Left hindlimb (tissue), 1 donor: ENCODE results near the gene LOXL4.

ENCODE experiments used
- DNase-seq: peaks from one replicate; pipeline ENCODE4 v3.0.0-alpha.2; 2018

The LOXL4 gene

DNA sequence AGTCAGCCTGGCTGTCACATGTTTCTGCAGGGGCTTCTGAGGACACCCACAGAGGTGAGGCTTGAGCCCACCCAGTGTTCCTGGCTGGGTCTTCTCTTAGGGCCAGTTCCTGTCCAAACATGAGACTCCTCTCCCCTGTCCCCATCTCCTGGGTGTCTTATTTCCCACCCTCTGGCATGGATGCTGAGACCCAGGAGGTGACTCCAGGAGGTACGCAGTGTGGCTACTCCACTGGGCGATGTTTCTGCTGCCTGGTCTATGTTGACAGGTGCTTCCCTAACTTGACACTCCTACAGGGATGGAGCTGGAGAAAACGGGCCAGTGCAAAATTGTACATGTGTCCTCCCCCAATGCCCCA, 26.3 kb upstream of the LOXL4 start:
- no peak for DNase-seq

DNA sequence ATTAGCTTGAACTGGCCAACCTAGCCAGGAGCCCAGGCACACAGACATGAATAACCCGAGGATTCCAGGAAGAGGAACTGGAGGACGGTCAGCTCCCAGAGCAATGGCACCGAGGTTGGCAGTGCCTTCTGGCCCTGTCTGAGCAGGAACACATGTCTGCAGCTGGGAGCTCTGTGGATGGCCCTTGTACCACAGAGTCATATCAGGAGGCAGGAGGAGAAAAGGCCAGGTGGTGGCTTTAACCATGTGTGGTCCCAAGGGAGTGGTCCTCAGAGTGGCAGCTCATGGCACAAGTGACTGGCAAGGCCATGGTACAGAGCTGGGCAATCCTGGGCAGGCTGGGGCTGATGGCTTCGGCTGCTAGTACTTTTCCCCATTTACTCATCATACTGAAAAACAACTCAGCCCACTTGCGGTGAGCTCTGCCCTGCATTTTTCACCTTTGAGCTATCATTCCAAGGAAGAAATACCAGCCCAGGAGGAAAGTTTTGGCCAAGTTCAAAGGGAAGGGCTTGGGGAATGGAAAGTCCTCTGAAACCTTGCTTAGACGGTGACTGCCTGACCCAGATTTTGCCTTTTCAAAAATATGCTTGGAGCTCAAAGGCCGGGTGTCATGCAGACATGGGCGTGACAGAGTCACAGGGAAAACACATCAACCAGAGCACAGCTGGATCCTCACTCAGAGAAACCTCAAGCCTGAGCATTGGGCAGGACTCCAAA, 25.7 kb upstream of the LOXL4 start:
- peak; percentile 52 for DNase-seq

DNA sequence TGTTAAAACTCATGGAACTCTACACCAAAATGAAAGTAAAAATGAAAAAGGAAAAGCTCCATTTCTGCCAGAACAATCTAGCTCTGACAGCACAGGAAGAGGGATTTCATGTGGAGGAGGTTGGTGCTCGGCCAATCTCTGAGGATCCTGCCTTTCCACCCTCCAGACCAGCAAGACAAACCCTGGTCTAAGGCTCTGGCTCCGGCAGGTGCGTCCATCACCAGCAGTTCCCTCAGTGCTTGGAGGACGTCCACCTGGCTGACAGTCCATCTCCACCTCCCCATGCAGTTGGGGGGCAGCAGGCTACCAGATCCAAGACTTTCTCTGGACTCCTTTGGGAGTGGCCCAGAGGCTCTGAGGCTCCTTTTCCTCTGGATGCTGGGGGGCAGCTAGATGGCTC, 25.0 kb upstream of the LOXL4 start:
- DNase-seq: no peak

DNA sequence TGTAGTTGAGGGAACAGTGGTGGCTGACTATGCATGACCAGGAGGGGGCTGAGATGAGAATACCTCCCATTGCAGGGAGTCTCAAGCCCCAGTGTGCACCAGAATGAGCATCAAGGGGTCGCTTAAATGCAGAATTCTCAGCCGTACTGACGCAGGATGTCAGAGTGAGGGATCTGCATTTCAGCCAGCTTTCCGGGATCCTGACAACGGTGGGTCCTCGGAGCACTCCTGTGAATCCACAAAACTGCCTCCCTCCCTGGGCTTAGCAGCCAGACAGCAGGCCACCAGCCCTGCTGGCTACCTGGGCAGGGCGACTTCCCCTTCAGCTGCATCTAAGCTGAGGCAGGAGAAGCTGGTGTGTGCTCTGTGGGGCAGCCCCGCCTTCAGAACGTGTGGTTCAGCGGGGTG, 21.8 kb upstream of the LOXL4 start:
- no peak for DNase-seq

DNA sequence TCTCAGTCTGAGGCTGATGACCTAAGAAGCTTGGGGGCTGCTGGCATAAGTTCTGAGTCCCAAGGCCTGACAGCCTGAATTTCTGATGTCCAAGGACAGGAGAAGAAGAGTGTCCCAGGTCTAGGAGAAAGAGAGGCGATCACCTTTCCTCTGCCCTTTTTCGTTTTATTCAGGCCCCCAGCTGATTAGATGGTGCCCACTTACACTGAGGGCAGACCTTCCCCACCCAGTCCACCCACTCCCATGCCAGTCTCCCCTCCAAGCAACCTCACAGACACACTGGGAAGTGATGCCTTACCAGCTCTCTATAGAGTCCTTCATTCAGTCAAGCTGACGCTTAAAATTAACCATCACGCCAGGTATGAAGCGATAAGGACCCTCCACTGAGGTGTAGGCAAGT, 19.3 kb upstream of the LOXL4 start:
- no peak for DNase-seq

GRCh38 chr10:98286419-98286818, 18.4 kb upstream of the LOXL4 start:
- DNase-seq: no peak

GRCh38 chr10:98285416-98285815, 17.4 kb upstream of the LOXL4 start:
- DNase-seq: no peak

DNA sequence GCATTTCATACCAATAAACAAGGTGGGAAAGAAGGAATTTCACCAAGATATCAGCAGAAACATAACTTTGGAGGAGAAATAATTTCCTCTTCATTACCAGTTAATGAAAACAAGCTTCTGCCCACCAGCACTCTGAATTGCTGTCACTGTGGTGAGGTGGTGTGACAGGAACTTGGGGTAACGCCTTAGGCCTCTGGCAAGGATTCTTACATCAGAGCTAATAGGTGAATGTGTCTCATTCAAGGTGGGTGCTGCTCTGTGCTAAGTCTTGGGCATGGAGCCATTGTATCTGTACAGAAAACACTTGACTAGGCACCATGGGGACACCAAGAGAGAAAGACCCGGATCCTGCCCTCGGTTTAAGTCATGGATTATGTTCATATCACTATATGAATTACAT, 8.3 kb upstream of the LOXL4 start:
- DNase-seq: no peak

DNA sequence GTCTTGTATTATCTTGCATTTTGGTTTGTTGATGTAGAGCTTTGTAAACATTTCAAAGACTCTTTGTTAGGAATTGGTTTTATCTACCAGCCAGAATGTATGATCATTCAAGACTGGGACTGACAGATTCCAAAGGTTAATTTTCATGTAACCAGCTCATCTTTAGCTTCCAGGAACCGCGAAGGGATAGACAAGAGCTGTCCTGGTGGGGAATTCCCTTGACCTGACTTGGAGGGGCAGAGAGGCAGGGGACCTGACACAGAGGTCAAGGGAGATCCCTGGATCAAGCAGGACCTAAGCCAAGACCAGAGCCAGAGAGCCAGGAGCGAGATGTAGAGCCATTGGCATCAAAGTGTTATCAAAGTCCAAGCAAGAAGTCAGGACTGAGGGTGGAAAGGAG, 6.6 kb upstream of the LOXL4 start:
- DNase-seq: no peak

DNA sequence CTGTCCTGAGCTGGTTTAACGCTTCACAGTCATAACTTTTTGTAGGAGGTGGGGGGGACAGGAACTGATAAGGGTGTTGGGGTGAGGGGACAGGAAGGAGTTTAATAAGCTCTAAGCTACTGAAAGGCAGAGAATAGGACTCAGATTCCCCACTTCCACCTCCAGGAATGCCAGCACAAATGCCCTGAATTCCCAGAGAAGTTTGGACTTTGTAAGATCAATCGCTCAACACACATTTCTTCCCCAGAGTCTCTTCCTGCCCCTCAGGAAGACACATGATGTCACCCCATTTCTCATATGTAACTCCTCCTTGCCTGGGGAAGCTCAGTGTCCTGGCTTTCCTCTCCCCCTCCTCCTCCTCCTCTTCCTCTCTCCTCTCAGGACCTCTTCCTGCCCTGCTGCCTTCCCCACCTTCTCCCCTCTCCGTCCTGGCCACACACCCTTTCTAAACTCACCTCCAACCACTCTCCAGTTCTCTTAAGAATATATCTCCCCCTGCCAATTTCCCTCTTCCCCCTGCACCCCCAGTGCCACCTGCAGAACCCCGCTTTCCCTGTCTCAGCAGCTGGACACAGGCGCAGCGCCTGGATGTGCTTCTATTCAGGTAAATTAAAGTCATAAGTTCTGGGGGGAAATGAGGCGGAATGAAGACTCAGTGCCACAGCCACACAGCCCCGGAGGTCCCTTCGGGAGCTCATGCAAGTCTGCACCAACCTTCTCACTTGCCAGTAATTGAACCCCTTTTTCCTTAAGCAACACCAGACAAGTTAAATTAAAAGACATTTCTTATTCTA, 5.3 kb upstream of the LOXL4 start:
- DNase-seq: no peak

GRCh38 chr10:98272656-98273055, 4.7 kb upstream of the LOXL4 start:
- DNase-seq: no peak

GRCh38 chr10:98272245-98272644, 4.3 kb upstream of the LOXL4 start:
- DNase-seq: no peak

GRCh38 chr10:98270786-98271185, 2.8 kb upstream of the LOXL4 start:
- DNase-seq: no peak

DNA sequence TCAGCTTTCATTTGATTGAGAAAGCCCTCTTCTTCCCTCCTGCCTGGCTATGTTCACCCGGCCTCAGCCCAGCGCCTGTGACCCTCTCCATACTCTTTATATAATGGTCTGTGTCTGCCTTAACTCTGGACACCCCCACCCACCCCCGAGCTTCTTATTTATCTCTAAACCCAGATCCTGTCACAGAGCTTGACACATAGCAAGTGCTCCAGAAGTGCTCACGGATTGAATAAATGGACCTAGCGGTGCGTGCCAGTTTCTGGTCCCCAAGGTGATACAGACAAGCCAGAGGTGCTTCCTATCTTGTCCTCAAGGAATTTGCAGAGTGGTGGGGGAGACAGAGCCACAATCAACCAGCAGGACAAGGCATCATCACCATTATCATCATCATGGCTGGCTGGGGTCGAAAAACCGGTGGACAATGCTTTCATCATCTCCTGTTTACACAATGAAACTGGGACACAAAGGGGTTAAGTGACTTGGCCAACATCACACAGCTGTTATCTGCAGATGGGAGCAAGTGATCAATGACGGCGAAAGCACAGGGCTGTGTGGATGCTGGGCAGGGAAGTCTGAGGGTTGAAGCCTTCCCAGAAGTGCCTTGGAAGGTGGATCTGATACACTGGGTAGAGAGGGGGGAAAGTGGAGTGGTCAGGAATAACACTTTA, 2.2 kb upstream of the LOXL4 start:
- no peak for DNase-seq

DNA sequence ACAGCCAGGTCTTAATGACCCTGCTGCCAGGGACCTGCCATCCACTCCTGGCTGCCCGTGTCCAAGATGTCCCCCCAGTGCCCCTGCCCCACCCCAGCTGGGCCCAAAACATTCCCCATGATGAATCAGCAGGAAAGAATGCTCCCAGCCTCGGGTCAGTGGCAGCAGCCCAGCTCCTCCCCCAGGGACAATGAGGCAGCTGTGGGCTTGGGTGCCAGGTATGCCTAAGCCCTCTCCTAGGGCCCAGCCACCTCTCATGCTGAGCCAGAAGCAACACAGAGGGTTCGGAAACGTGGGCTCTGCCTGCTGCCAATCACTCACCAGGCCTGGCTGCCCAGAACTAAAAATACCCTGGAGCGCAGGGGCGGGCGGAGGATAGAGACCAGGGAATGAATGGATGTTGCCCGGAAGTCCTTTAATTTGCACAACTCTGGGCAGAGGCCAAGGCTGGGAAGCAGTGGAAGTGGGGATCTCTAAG, 1.5 kb upstream of the LOXL4 start:
- peak; percentile 81 for DNase-seq

DNA sequence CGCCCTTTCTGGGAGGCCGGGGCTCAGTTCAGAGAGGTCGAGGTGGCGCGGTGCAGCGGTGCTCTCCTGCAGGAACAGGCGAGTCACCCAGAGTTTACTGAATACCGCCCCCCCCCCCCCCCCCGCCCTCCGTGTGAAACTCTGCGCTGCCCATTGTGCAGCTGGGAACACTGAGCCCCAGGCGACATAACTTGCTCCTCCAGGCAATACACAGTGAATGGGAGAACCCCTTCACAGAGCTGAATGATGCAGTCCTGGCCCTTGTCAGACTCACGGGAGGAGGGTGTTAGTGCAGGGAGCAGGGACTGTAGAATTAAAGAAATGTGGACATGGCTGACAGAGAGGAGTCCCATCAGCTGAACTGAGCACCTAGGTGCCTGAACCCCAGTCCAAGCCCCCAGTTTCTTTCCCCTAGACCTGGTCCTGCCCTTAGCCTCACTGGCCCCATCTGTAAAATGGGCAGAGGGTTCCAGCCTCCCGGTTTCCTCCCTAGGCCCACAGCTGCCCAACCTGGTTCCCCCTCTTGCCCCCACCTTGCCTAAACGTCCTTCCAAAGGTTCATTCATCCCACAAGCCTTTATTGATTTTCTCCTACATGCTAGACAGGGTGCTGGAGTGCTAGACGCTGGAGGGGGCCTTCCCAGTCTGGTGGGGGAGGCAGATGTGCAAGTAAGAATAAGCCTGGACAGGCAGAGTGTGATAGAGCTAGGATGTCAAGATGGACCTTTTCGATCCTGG, 869 bp upstream of the LOXL4 start:
- DNase-seq: peak; percentile 45

DNA sequence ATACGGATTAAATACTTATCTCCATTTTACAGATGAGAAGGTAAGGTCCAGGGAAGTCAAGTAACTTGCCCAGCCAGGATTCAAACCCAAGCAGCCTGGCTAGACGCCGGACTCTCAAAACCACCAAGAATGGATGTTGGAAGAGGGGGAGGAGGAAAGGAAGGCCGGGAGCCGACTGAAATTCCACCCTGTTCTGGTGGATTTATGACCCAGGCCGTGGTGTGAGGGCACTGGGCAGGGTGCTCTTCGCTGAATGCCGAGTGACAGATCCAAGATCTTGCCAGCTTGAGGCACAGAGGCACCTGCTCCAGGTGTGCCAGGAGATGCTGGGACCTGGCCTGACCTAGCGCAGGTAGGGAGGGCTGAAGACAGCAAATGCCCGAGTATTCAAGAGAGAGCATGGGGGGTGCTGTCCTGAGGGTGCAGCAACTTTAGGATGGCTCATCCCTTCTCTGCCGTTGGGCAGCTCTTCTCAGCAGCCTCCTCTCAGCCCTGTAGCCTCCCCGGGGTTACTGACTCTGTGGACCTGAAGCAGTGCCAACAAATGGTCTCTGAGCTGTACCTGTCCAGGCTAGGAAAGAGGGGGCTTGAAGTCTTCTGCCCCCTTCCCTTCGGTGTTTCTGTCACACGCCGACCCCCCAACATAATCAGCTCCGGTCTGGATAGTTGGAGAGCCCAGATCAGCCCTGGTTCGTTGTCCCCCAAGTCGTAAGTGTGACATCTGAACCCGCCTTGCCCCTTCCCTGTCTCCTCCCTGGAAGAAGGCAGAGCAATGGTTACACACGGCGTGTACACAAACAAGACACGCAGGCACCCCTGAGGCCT, 713 bp downstream of the LOXL4 start:
- DNase-seq: no peak

DNA sequence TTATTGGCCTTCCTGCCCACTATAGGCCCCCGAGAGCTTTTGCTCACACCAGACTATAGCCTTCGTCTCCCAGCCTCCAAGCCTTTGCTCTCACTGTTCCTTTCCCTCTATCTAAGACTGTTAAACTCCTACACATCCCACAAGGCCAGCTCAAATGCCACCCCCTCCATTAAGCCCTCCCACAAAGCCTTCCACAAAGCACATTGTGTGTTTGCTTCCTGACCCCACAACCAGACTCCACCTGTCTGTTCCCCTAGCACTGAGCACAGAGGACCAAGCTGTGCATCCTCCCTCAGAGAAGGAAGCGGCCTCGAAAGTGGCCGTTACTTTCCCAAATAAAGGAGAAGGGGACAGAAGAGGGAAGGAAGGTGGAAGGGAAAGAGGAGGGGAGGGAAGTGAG, 1.3 kb downstream of the LOXL4 start:
- no peak for DNase-seq

GRCh38 chr10:98265403-98266378, 2.3 kb downstream of the LOXL4 start:
- DNase-seq: no peak

- no peak for DNase-seq
Observed at GRCh38 chr10:98264378-98265065, 3.5 kb downstream of the LOXL4 start.
